Mesenchymal stem cell (in vitro differentiated cells and primary cell): ENCODE measurements around the gene ASAH2.
"Not testable (repeated sequence)": the region's sequence is repeated elsewhere in the genome, so short reads cannot be mapped to it uniquely, and the experiment has no call there.

Experiments
- DNase-seq: peaks from one replicate; pipeline ENCODE4 v3.0.0-alpha.2; 2013
- H2AFZ ChIP-seq: one replicate; pipeline ENCODE4 v1.6.1; 2013; ENCODE audit warnings: low read depth, mild to moderate bottlenecking, control low read depth, inconsistent platforms, low read length, moderate library complexity
- H2AK5ac ChIP-seq: 2 replicates; pipeline ENCODE4 v1.6.1; 2013; ENCODE audit warnings: low read length, moderate library complexity, mild to moderate bottlenecking, inconsistent platforms; ENCODE audit not compliant: severe bottlenecking
- H2BK120ac ChIP-seq: one replicate; pipeline ENCODE4 v1.6.1; 2013; ENCODE audit warnings: low read depth, mild to moderate bottlenecking, inconsistent platforms, low read length, moderate library complexity
- H2BK12ac ChIP-seq, 2 experiments: one replicate each; pipeline ENCODE4 v1.6.1; 2013; ENCODE audit warnings: inconsistent platforms in 2 of 2, low read length in 2 of 2, mild to moderate bottlenecking in 2 of 2, moderate library complexity in 2 of 2, control low read depth in 1 of 2
- H2BK15ac ChIP-seq: one replicate; pipeline ENCODE4 v1.6.1; 2013; ENCODE audit warnings: mild to moderate bottlenecking, low read depth, inconsistent platforms; ENCODE audit not compliant: poor library complexity, severe bottlenecking
- H2BK5ac ChIP-seq: 2 replicates; pipeline ENCODE4 v1.6.1; 2013; ENCODE audit warnings: low read depth, mild to moderate bottlenecking, low read length, control low read depth, inconsistent platforms; ENCODE audit not compliant: poor library complexity, severe bottlenecking
- H3K14ac ChIP-seq, 2 experiments: one replicate each; pipeline ENCODE4 v1.6.1; 2013; ENCODE audit warnings: inconsistent platforms in 2 of 2, low read length in 2 of 2, control low read depth in 1 of 2, mild to moderate bottlenecking in 1 of 2, moderate library complexity in 1 of 2
- H3K18ac ChIP-seq, 2 experiments: one replicate each; pipeline ENCODE4 v1.6.1; 2013; ENCODE audit warnings: inconsistent platforms in 2 of 2, low read length in 2 of 2, control low read depth in 1 of 2, low read depth in 1 of 2, mild to moderate bottlenecking in 1 of 2
- H3K23ac ChIP-seq, 2 experiments: one replicate each; pipeline ENCODE4 v1.6.1; 2013; ENCODE audit warnings: inconsistent platforms in 2 of 2, low read length in 2 of 2, mild to moderate bottlenecking in 2 of 2, moderate library complexity in 2 of 2, control low read depth in 1 of 2
- H3K27ac ChIP-seq: 2 replicates; pipeline ENCODE4 v1.5.1; 2013; ENCODE audit warnings: mild to moderate bottlenecking, moderate library complexity, low read length, control low read depth, inconsistent platforms; ENCODE audit not compliant: poor library complexity, severe bottlenecking
- H3K27me3 ChIP-seq, 2 experiments: 2 replicates each; pipeline versions ENCODE4 v1.6.1 to v1.7.0; 2013; ENCODE audit warnings: low read length in 2 of 2, mild to moderate bottlenecking in 2 of 2, moderate library complexity in 2 of 2, control low read depth in 1 of 2, inconsistent platforms in 1 of 2; ENCODE audit not compliant: control insufficient read depth in 1 of 2, insufficient read depth in 1 of 2
- H3K36me3 ChIP-seq, 2 experiments: 2 replicates each; pipeline versions ENCODE4 v1.6.1 to v1.7.0; 2013; ENCODE audit warnings: low read length in 2 of 2, control low read depth in 1 of 2, inconsistent platforms in 1 of 2, low read depth in 1 of 2, mild to moderate bottlenecking in 1 of 2; ENCODE audit not compliant: insufficient read depth in 2 of 2, control insufficient read depth in 1 of 2
- H3K4ac ChIP-seq, 2 experiments: one replicate each; pipeline ENCODE4 v1.6.1; 2013; ENCODE audit warnings: inconsistent platforms in 2 of 2, low read length in 2 of 2, mild to moderate bottlenecking in 2 of 2, moderate library complexity in 2 of 2, control low read depth in 1 of 2, low read depth in 1 of 2
- H3K4me1 ChIP-seq: 2 replicates; pipeline ENCODE4 v1.6.1; 2013; ENCODE audit warnings: low read depth, low read length, control low read depth; ENCODE audit not compliant: control insufficient read depth, insufficient read depth
- H3K4me2 ChIP-seq: 2 replicates; pipeline ENCODE4 v1.6.1; 2013; ENCODE audit warnings: low read length, mild to moderate bottlenecking, inconsistent platforms; ENCODE audit not compliant: poor library complexity, severe bottlenecking
- H3K4me3 ChIP-seq, 2 experiments: 2 replicates each; pipeline versions ENCODE4 v1.5.1 to v1.7.0; 2013; ENCODE audit warnings: low read length in 2 of 2, mild to moderate bottlenecking in 2 of 2, control low read depth in 1 of 2, low read depth in 1 of 2; ENCODE audit not compliant: insufficient read depth in 1 of 2
- H3K79me1 ChIP-seq: replicated peaks from 2 replicates; pipeline ENCODE4 v1.6.1; 2013; ENCODE audit warnings: mild to moderate bottlenecking, control low read depth, low read length, inconsistent platforms; ENCODE audit not compliant: poor library complexity, severe bottlenecking
- H3K9ac ChIP-seq: 2 replicates; pipeline ENCODE4 v1.7.0; 2013; ENCODE audit warnings: mild to moderate bottlenecking, low read length, moderate library complexity
- H3K9me3 ChIP-seq: 2 replicates; pipeline ENCODE4 v1.7.0; 2013; ENCODE audit warnings: mild to moderate bottlenecking, low read length; ENCODE audit not compliant: control insufficient read depth
- H4K8ac ChIP-seq: one replicate; pipeline ENCODE4 v1.6.1; 2013; ENCODE audit warnings: inconsistent platforms, mild to moderate bottlenecking, low read length, moderate library complexity
- H4K91ac ChIP-seq: one replicate; pipeline ENCODE4 v1.6.1; 2013; ENCODE audit warnings: mild to moderate bottlenecking, low read length, inconsistent platforms
- WGBS: methylation state at CpG from one replicate; pipeline ENCODE4 v1.1.7; 2013; ENCODE audit warnings: mixed read lengths; 5-methylcytosine and 5-hydroxymethylcytosine counted together

Gene ASAH2

DNA sequence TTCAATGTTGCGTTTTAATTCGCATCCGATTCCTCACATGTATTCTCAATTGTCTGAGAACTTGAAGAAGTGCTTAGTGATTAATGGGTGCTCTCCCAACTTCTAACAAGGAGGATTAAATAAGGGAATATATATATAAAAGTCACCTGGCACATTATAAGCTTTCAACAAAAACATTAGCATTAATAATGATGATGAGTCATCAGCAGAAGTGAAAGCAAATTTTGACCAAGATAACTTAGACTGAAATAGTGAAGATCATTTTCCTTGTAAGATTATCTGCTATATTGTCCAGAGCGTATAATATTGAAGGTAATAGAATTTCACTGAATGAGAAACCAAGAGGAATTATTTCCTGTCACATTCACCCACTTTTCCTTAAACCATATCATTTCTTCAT lies 8.5 kb downstream of the ASAH2 start:
- Histone ChIP-seq H3K27me3 (peaks cover 7 to 13% of the 10 kb centered on the region in 2 experiments), H3K4me2 (no peak overlapping the region), H4K91ac (no peak overlapping the region), H2BK120ac (no peak overlapping the region), H3K27ac (no peak overlapping the region), H3K23ac (no peak overlapping the region), H3K9me3 (no peaks in the 10 kb centered on the region), H2AK5ac (no peak overlapping the region), H2AFZ (no peak overlapping the region), H2BK15ac (no peak overlapping the region), H3K36me3 (no peaks in the 10 kb centered on the region), H3K4ac (no peak overlapping the region), H3K4me1 (no peaks in the 10 kb centered on the region), H3K79me1 (no peaks in the 10 kb centered on the region), H4K8ac (no peak overlapping the region), H3K14ac (no peak overlapping the region), H3K18ac (no peak overlapping the region), H3K4me3 (no peak overlapping the region), H3K9ac (no peak overlapping the region), H2BK5ac (no peak overlapping the region), H2BK12ac (no peak overlapping the region)
- no peak for DNase-seq
- WGBS: no CpG with 5 or more reads among the region's 4 CpGs

DNA sequence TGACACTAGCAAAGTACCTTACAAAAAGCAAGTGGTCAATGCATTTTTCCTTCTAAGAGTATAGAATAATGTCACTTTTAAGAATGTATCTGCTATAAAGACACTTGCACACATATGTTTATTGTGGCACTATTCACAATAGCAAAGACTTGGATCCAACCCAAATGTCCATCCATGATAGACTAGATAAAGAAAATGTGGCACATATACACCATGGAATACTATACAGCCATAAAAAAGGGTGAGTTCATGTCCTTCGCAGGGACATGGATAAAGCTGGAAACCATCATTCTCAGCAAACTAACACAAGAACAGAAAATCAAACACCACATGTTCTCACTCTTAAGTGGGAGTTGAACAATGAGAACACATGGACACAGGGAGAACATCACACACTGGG lies 9.8 kb downstream of the ASAH2 start:
- not testable (repeated sequence) for H3K18ac ChIP-seq
- WGBS: no CpG with 5 or more reads among the region's 1 CpG

DNA sequence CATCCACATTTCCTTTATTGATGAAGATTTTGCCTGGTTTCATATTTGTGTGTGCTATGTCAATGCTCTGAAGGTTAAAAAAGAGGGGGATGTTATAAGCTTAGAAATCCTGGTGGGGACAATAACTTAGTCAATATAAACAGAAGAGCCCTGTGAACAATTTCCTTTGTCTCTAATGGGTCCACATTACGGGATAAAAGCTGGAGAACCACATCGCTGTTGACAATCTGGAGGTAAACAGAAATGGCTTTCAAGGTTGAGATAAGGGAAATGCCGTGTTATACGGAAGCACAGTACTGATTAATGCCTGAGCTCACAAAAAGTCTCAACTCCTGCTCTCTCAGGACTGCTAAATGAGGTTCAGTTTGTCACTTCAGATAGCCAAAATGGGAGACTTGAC lies 16.8 kb downstream of the ASAH2 start:
- 33% methylated on average over 4 of the region's 4 CpGs for WGBS

More for the DNA sequence above, 9.8 kb downstream of the ASAH2 start:
- not testable (repeated sequence) for H3K79me1 ChIP-seq, H3K4me2 ChIP-seq, H4K91ac ChIP-seq, H3K36me3 ChIP-seq, DNase-seq, H2BK120ac ChIP-seq, H2BK5ac ChIP-seq, H3K4me1 ChIP-seq, H3K23ac ChIP-seq, H3K14ac ChIP-seq, H3K27ac ChIP-seq, H2BK12ac ChIP-seq, H2BK15ac ChIP-seq, H3K4ac ChIP-seq, H3K9ac ChIP-seq, H2AK5ac ChIP-seq, H4K8ac ChIP-seq, H2AFZ ChIP-seq, H3K4me3 ChIP-seq, H3K9me3 ChIP-seq
- H3K27me3 ChIP-seq: peaks cover 7 to 18% of the 10 kb centered on the region in 2 experiments

DNA sequence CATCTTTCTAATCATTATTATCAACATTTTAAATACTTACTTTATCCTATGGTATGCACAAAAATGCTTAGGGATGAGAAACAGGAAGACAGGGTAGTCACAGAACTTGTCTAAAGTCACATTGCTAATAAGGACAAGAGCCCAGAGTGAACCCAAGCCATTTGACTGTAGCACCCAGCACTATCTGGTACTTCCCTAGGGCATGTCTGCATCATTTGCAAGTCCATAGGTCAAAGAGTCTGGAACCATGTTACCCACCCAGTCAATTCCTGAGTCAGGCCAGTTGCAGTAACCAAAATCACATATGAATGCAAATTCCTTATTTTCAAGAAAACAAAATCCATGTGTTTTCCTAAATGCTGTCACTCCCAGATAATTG lies 19.1 kb downstream of the ASAH2 start:
- no peak overlapping the region for H3K9ac ChIP-seq
- H3K27ac ChIP-seq: no peak overlapping the region
- no peak for DNase-seq
- H3K14ac ChIP-seq: no peak overlapping the region
- no peaks in the 10 kb centered on the region for H3K4me1 ChIP-seq
- no peaks in the 10 kb centered on the region for H3K36me3 ChIP-seq
- H3K79me1 ChIP-seq: no peaks in the 10 kb centered on the region
- H2BK12ac ChIP-seq: no peak overlapping the region
- H2AFZ ChIP-seq: no peak overlapping the region
- H3K9me3 ChIP-seq: no peaks in the 10 kb centered on the region
- H2BK120ac ChIP-seq: no peak overlapping the region
- no peak overlapping the region for H3K4ac ChIP-seq
- no peak overlapping the region for H3K18ac ChIP-seq
- H2BK15ac ChIP-seq: no peak overlapping the region
- no peak overlapping the region for H4K8ac ChIP-seq
- no peak overlapping the region for H3K4me3 ChIP-seq
- H2AK5ac ChIP-seq: no peak overlapping the region
- H3K4me2 ChIP-seq: no peak overlapping the region
- peaks cover 9 to 25% of the 10 kb centered on the region in 2 experiments for H3K27me3 ChIP-seq
- H2BK5ac ChIP-seq: no peak overlapping the region
- H3K23ac ChIP-seq: no peak overlapping the region
- H4K91ac ChIP-seq: no peak overlapping the region

More for the DNA sequence above, 16.8 kb downstream of the ASAH2 start:
- peaks cover 15 to 19% of the 10 kb centered on the region in 2 experiments for H3K27me3 ChIP-seq
- H2AFZ ChIP-seq: no peak overlapping the region
- H3K9ac ChIP-seq: no peak overlapping the region
- H3K23ac ChIP-seq: no peak overlapping the region
- no peak overlapping the region for H2BK5ac ChIP-seq
- H3K14ac ChIP-seq: no peak overlapping the region
- H3K9me3 ChIP-seq: no peaks in the 10 kb centered on the region
- H3K18ac ChIP-seq: no peak overlapping the region
- H2BK12ac ChIP-seq: no peak overlapping the region
- no peak overlapping the region for H4K8ac ChIP-seq
- no peak overlapping the region for H3K4me3 ChIP-seq
- H2BK120ac ChIP-seq: no peak overlapping the region
- H3K27ac ChIP-seq: no peak overlapping the region
- no peak overlapping the region for H3K4ac ChIP-seq
- DNase-seq: no peak
- no peaks in the 10 kb centered on the region for H3K4me1 ChIP-seq
- no peak overlapping the region for H2AK5ac ChIP-seq
- H4K91ac ChIP-seq: no peak overlapping the region
- no peak overlapping the region for H3K4me2 ChIP-seq
- no peaks in the 10 kb centered on the region for H3K36me3 ChIP-seq
- no peak overlapping the region for H2BK15ac ChIP-seq
- H3K79me1 ChIP-seq: no peaks in the 10 kb centered on the region
